SK-N-SH (cell line): ENCODE results near the gene SCN4A. TPM values are rescaled to one million over a fixed set of nuclear protein-coding genes. Genes with fewer than 3 reads are reported as not detected.

Source experiments
- CTCF ChIA-PET: fragments of 300-600, 350-600 bp; formaldehyde crosslinking; extraction: SDS; loops from one replicate; lab custom pipeline; 2021; lab: Yijun Ruan, JAX
- POLR2A ChIA-PET: fragments of 350-600 bp; sonication (Branson Sonifier 250); formaldehyde crosslinking; extraction: SDS; loops from one replicate; lab custom pipeline; 2020; ENCODE audit warnings: antibody characterized with exemption, inconsistent platforms; lab: Yijun Ruan, JAX
- DNase-seq: peaks from one replicate; pipeline ENCODE4 v3.0.0; 2012
- H2AFZ ChIP-seq: fragments of 200-600 bp; sonication (generic); 2 replicates; pipeline ENCODE4 v1.8.1; 2016; ENCODE audit warnings: antibody characterized with exemption, mild to moderate bottlenecking, low read depth
- H3F3A ChIP-seq: fragments of 200-600 bp; sonication (generic); replicated peaks from 2 replicates; pipeline ENCODE3; 2016; ENCODE audit warnings: antibody characterized with exemption, mild to moderate bottlenecking; ENCODE audit not compliant: insufficient read depth
- H3K27ac ChIP-seq, 2 experiments: fragments of 200-500 bp in 1 of 2; fragments of 200-600 bp in 1 of 2; sonication (Bioruptor generic) in 1 of 2; sonication (generic), shearing (Covaris generic) in 1 of 2; 2 replicates each; pipeline versions ENCODE4 v1.5.1 to v1.6.1; 2014 to 2016; ENCODE audit warnings: low read depth in 2 of 2, inconsistent platforms in 1 of 2, low read length in 1 of 2, mild to moderate bottlenecking in 1 of 2, mixed read lengths in 1 of 2
- H3K27me3 ChIP-seq: fragments of 200-600 bp; sonication (generic), shearing (Covaris generic); 2 replicates; pipeline ENCODE4 v1.6.1; 2016; ENCODE audit warnings: mixed run types; ENCODE audit not compliant: insufficient read depth
- H3K36me3 ChIP-seq, 2 experiments: fragments of 200-500 bp in 1 of 2; fragments of 200-600 bp in 1 of 2; sonication (Bioruptor generic) in 1 of 2; sonication (generic) in 1 of 2; replicated peaks in 1 of 2; 2 replicates each; pipeline versions ENCODE3 to v1.5.1; 2014 to 2016; ENCODE audit warnings: low read length in 1 of 2, mild to moderate bottlenecking in 1 of 2; ENCODE audit not compliant: insufficient read depth in 2 of 2, control insufficient read depth in 1 of 2
- H3K4me1 ChIP-seq, 2 experiments: fragments of 200-500 bp in 1 of 2; fragments of 200-600 bp in 1 of 2; sonication (Bioruptor generic) in 1 of 2; sonication (generic), shearing (Covaris generic) in 1 of 2; 2 replicates each; pipeline versions ENCODE4 v1.5.1 to v1.6.1; 2014 to 2016; ENCODE audit warnings: low read depth in 1 of 2, low read length in 1 of 2, mixed run types in 1 of 2; ENCODE audit not compliant: insufficient read depth in 2 of 2, control insufficient read depth in 1 of 2
- H3K4me2 ChIP-seq: fragments of 200-600 bp; sonication (generic), shearing (Covaris generic); 2 replicates; pipeline ENCODE4 v1.6.1; 2017; ENCODE audit warnings: mixed run types
- H3K4me3 ChIP-seq, 2 experiments: fragments of 200-500 bp in 1 of 2; fragments of 200-600 bp in 1 of 2; sonication (Bioruptor generic) in 1 of 2; sonication (generic), shearing (Covaris generic) in 1 of 2; 2 replicates each; pipeline versions ENCODE4 v1.5.1 to v1.8.1; 2014 to 2016; ENCODE audit warnings: low read depth in 2 of 2, inconsistent platforms in 1 of 2, low read length in 1 of 2, mild to moderate bottlenecking in 1 of 2, mixed read lengths in 1 of 2, moderate library complexity in 1 of 2
- H3K79me2 ChIP-seq: fragments of 200-600 bp; sonication (generic); 2 replicates; pipeline ENCODE4 v1.8.1; 2017; ENCODE audit warnings: mild to moderate bottlenecking; ENCODE audit not compliant: insufficient read depth
- H3K9ac ChIP-seq: fragments of 200-600 bp; sonication (generic); 2 replicates; pipeline ENCODE4 v1.6.1; 2017; ENCODE audit warnings: mixed run types
- H3K9me2 ChIP-seq: fragments of 200-600 bp; sonication (generic); 2 replicates; pipeline ENCODE4 v1.6.1; 2017; ENCODE audit warnings: mixed run types
- H3K9me3 ChIP-seq: fragments of 200-600 bp; sonication (generic); 2 replicates; pipeline ENCODE4 v1.6.1; 2017; ENCODE audit warnings: mixed run types, mild to moderate bottlenecking, moderate library complexity
- H4K20me1 ChIP-seq: fragments of 200-600 bp; sonication (generic); 2 replicates; pipeline ENCODE4 v1.6.1; 2017; ENCODE audit warnings: mild to moderate bottlenecking, mixed run types; ENCODE audit not compliant: insufficient read depth
- CTCF ChIP-seq: fragments of 200-600 bp; sonication (generic); IDR thresholded peaks from 2 replicates; pipeline ENCODE4 v1.6.1; 2017; ENCODE audit warnings: antibody characterized with exemption, mild to moderate bottlenecking, moderate library complexity
- EZH2phosphoT487 ChIP-seq: fragments of 200-600 bp; sonication (generic); IDR thresholded peaks from 2 replicates; pipeline ENCODE4 v1.6.1; 2017; ENCODE audit warnings: low read depth, mixed run types, mild to moderate bottlenecking, antibody characterized with exemption, moderate library complexity, borderline replicate concordance
- MAX ChIP-seq: IDR thresholded peaks from 2 replicates; pipeline ENCODE4 v1.4.0; 2012; ENCODE audit warnings: low read depth
- MEF2A ChIP-seq: IDR thresholded peaks from 2 replicates; pipeline ENCODE4 v1.4.0; 2012; ENCODE audit warnings: low read depth, borderline replicate concordance
- RXRA ChIP-seq: IDR thresholded peaks from 2 replicates; pipeline ENCODE4 v1.4.0; 2012; ENCODE audit warnings: low read depth, mild to moderate bottlenecking, borderline replicate concordance
- TEAD4 ChIP-seq: IDR thresholded peaks from 2 replicates; pipeline ENCODE4 v1.4.0; 2012; ENCODE audit warnings: mild to moderate bottlenecking, borderline replicate concordance; ENCODE audit not compliant: insufficient read depth
- YY1 ChIP-seq: IDR thresholded peaks from 2 replicates; pipeline ENCODE4 v1.4.0; 2012; ENCODE audit warnings: low read depth, mild to moderate bottlenecking
- WGBS: methylation state at CpG from one replicate; pipeline ENCODE4 v1.1.6; 2017; ENCODE audit warnings: low lambda C conversion rate; 5-methylcytosine and 5-hydroxymethylcytosine counted together
- polyA plus RNA-seq, 3 experiments: library from polyadenylated mRNA; depleted of rRNA; stranded (reverse); fragments of >200 nt; gene quantifications; 2 replicates each; pipeline ENCODE4 v1.2.3, GENCODE V29; 2012

Gene SCN4A
- polyA plus RNA-seq, 1 of the 3 experiments (the other 2 are of a cell fraction): not detected

- TF ChIP-seq TEAD4: no peak
- TF ChIP-seq YY1: no peak
- TF ChIP-seq MEF2A: no peak
- no peak for TF ChIP-seq RXRA
- TF ChIP-seq MAX: no peak
- Histone ChIP-seq H3K27me3 (peaks cover 14% of the 10 kb centered on the region), H3K9ac (no peak overlapping the region), H3K4me1 (no peaks in the 10 kb centered on the region; a peak in 1 of 4 replicates), H3K27ac (no peak overlapping the region), H3K9me3 (no peaks in the 10 kb centered on the region), H2AFZ (no peak overlapping the region), H3K9me2 (no peaks in the 10 kb centered on the region), H3K4me3 (no peak overlapping the region), H3F3A (no peaks in the 10 kb centered on the region), H3K4me2 (no peak overlapping the region), H4K20me1 (no peaks in the 10 kb centered on the region), H3K79me2 (no peaks in the 10 kb centered on the region), H3K36me3 (no peaks in the 10 kb centered on the region)
- WGBS: 75% methylated on average over 16 of the region's 18 CpGs
- ChIA-PET CTCF (interaction anchor here (0.8 to 4.9 kb wide), 7 partner anchors 9 to 122 kb away, joined by 3 to 89 read pairs (median 8); partner anchors contain the start of genes GH1 and PRR29), POLR2A (no interaction called here)
- no peak for DNase-seq
Measured at GRCh38 chr17:63987221-63988126, 14.8 kb upstream of the SCN4A start.

DNA sequence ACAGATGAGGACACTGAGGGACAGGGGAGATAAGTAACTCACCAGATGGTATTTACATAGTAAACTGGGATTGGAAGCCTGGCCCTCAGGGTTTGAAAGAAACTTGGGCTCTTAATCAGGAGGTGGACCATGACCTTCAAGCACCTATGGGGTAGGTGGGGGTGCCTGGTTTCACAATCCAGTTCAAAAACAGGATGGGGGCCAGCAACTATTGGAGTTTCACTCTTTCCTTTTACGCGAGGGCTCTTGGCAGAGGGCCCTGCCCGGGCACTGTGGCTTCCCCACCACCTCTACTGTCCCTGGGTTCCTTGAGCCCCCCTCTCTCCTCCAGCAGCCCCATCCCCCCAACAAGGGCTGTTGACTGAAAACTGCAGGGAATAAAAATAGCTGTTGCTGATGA lies 14.1 kb upstream of the SCN4A start:
- Histone ChIP-seq H3K4me1 (no peaks in the 10 kb centered on the region; a peak in 1 of 4 replicates), H3K9me3 (no peaks in the 10 kb centered on the region), H3K27me3 (peaks cover 8% of the 10 kb centered on the region), H3K36me3 (no peaks in the 10 kb centered on the region), H3K4me2 (no peak overlapping the region), H3K27ac (no peak overlapping the region), H3K4me3 (no peak overlapping the region), H4K20me1 (no peaks in the 10 kb centered on the region), H3K9ac (no peak overlapping the region), H3K9me2 (no peaks in the 10 kb centered on the region), H2AFZ (no peak overlapping the region), H3F3A (no peaks in the 10 kb centered on the region), H3K79me2 (no peaks in the 10 kb centered on the region)
- DNase-seq: no peak
- WGBS: 67% methylated on average over 2 of the region's 3 CpGs
- TF ChIP-seq EZH2phosphoT487 (no peak), CTCF (no peak)
- ChIA-PET CTCF (interaction anchor here (1.7 to 4.9 kb wide), 6 partner anchors 8 to 121 kb away, joined by 5 to 89 read pairs (median 8); partner anchors contain the start of genes GH1 and PRR29), POLR2A (no interaction called here)
